ENCODE measurements around the gene LNP1.

DNA sequence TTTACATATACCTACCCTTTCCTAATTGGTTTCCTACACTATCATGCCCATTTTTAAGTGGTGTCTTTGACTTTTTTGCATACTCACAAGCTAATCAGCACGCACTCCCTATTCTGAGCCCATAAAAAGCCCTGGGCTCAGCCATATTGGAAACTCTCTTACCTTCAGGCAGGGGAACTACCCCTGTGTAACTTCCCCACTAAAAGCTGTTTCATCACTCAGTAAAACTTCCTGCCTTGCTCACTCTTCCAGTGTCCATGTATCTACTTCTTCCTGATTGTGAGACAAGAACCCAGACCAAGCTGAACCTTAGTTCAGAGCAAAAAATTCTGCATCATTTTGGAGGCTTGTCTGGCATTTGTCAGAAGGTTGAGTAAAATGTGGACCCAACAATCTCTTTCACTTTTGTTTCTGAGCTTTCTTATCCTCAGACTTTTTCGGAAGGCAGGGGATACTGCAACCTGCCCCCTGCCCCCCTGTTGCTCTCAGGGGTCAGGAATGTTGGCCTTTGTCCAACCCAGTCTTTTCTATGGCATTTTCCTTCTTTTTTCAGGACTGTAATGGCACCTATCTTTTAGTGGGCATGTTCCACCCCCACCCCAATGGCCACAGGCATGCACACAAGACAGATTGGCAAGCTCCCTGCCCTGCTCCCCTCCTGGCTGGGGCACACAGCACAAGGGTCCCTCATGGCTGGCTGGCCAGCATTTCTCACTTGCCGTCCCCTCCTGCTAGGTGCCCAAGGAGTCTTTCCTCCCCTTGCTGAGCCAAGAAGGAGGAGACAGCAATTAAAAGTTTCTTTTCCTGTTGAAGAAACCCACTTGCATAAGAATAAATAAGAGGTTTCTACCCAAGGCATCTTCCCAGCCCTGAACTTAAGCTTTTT is 64.8 kb downstream of the LNP1 start:
- TF ChIP-seq, protein P1, sequence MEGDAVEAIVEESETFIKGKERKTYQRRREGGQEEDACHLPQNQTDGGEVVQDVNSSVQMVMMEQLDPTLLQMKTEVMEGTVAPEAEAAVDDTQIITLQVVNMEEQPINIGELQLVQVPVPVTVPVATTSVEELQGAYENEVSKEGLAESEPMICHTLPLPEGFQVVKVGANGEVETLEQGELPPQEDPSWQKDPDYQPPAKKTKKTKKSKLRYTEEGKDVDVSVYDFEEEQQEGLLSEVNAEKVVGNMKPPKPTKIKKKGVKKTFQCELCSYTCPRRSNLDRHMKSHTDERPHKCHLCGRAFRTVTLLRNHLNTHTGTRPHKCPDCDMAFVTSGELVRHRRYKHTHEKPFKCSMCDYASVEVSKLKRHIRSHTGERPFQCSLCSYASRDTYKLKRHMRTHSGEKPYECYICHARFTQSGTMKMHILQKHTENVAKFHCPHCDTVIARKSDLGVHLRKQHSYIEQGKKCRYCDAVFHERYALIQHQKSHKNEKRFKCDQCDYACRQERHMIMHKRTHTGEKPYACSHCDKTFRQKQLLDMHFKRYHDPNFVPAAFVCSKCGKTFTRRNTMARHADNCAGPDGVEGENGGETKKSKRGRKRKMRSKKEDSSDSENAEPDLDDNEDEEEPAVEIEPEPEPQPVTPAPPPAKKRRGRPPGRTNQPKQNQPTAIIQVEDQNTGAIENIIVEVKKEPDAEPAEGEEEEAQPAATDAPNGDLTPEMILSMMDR (IDR thresholded peaks at IDR 0.05; ENCODE audit: insufficient read depth, low read depth, low read length) = no peak
- TF ChIP-seq EZH2 (IDR thresholded peaks at IDR 0.05; ENCODE audit: insufficient read depth, low read length) = no peak

All from astrocyte (in vitro differentiated cells and primary cell).